Upper lobe of left lung (tissue), 6 donors: ENCODE results near the gene WFIKKN2. TPM values are rescaled to one million over a fixed set of nuclear protein-coding genes. Genes with fewer than 3 reads are reported as not detected.

Experiments
- ATAC-seq, 2 donors: fragments of 200-7000 bp; cut with Tn5 transposase; one replicate each; pipeline ENCODE4 v1.9.1; 2022; ENCODE audit warnings: mild to moderate bottlenecking in 2 of 2, moderate library complexity in 2 of 2; ENCODE audit not compliant: low FRiP score in 2 of 2
- DNase-seq, 2 donors: peaks; one replicate each; pipeline ENCODE4 v3.0.0-alpha.2; 2019 to 2020
- H3K27ac ChIP-seq, 4 donors: fragments of 200-600 bp; sonication (generic); one replicate each; pipeline ENCODE4 v1.5.1; 2016 to 2019
- H3K27me3 ChIP-seq, 4 donors: fragments of 200-600 bp; sonication (generic); one replicate each; pipeline ENCODE4 v1.5.1; 2017 to 2019
- H3K36me3 ChIP-seq, 4 donors: fragments of 200-600 bp; sonication (generic); one replicate each; pipeline ENCODE4 v1.5.1; 2016 to 2019
- H3K4me1 ChIP-seq, 4 donors: fragments of 200-600 bp; sonication (generic); one replicate each; pipeline ENCODE4 v1.5.1; 2018 to 2019
- H3K4me3 ChIP-seq, 4 donors: fragments of 200-600 bp; sonication (generic); one replicate each; pipeline ENCODE4 v1.5.1; 2017 to 2019; ENCODE audit warnings: mild to moderate bottlenecking in 2 of 4, moderate library complexity in 1 of 4
- H3K9me3 ChIP-seq, 4 donors: fragments of 200-600 bp; sonication (generic); one replicate each; pipeline ENCODE4 v1.5.1; 2018 to 2019
- EP300 ChIP-seq, 4 donors: sonication (generic); formaldehyde crosslinking; IDR thresholded peaks; one replicate each; pipeline ENCODE4 v1.5.1; 2017; ENCODE audit warnings: antibody characterized with exemption in 4 of 4, control low read depth in 2 of 4
- POLR2A ChIP-seq, 4 donors: fragments of 450-650 bp; IDR thresholded peaks; one replicate each; pipeline ENCODE4 v1.5.1; 2016 to 2017; ENCODE audit warnings: antibody characterized with exemption in 4 of 4, mild to moderate bottlenecking in 2 of 4
- POLR2AphosphoS5 ChIP-seq, 2 donors: sonication (generic); formaldehyde crosslinking; IDR thresholded peaks; one replicate each; pipeline ENCODE4 v1.5.1; 2017; ENCODE audit warnings: antibody characterized with exemption in 2 of 2
- WGBS, 2 donors: methylation state at CpG; one replicate each; pipeline ENCODE4 v1.1.5; 2017 to 2018; 5-methylcytosine and 5-hydroxymethylcytosine counted together
- total RNA-seq, 6 donors: library from RNA; depleted of rRNA in 4 of 6; stranded (reverse); fragments of >200 nt in 4 of 6; gene quantifications; one replicate each; pipeline versions ENCODE4 v1.1.0 to v1.2.1, GENCODE V29; 2016 to 2021
- TF ChIP-seq, protein P1 (sequence below), 6 experiments: fragments of 450-650 bp in 4 of 6; fragments of 200-600 bp in 2 of 6; sonication (generic) in 2 of 6; IDR thresholded peaks; one replicate each; pipeline ENCODE4 v1.5.1; 2016 to 2019; ENCODE audit warnings: antibody characterized with exemption in 6 of 6
- donor health status: DM: no; HTN: no; CAD: no; lungs with moderate emphysema.
- donor health status: DM: no; HTN: yes; CAD: no; lungs with severe emphysema.

Gene WFIKKN2
- total RNA-seq, 6 donors from 2014 or later, result 0.23 TPM; not detected in 5

DNA sequence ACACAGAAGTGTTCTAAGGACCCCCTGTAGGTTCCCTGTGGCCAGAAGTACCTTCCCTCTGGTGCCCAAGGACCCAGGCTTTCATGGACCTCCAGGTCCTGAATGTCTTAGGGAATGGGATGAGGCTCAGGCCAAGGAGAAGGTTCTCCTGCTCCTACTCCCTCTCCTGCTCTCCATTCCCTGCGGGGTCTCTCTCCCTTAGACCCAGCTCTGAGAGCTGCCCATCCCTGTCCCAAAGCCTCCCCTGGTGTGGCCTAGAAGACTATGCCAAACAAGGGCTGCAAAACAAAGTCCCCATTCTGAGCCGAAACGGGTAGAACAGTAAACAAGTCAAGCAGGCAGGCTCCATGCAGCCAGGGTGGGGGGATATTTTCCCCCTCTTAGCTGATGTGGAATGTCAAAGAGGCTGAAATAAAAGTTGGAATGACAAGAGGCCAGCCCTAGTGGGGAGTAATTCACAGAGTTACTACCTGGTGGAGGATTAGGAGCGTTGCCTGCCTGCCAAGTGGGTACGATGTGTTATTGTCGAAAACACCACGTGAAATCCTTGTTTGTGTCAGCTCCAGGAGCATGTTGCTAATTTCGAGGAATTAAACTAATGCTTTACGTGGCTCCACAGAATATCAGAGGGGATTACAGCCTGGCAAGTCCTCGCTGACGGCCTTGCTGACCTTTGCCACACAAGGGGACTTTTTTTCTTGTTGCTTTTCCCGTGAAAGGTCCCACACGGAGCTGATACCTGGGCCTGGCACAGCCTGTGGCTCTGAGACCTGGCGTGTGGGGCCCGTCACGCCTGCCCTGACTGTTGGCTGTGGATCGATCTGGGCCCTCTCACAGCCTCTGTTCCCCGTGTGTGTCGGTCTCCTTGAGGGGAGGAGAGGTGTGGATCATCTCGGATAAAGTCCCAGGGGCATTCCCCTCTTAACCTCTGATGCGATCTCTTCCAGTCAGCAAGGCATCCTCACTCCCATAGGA, 2.9 kb downstream of the WFIKKN2 start:
- no peaks in the 10 kb centered on the region for H3K36me3 ChIP-seq
- no peak for TF ChIP-seq POLR2A (IDR thresholded peaks at IDR 0.05)
- TF ChIP-seq POLR2AphosphoS5 (IDR thresholded peaks at IDR 0.05), result no peak
- TF ChIP-seq EP300 (IDR thresholded peaks at IDR 0.05), result no peak
- TF ChIP-seq, protein P1, sequence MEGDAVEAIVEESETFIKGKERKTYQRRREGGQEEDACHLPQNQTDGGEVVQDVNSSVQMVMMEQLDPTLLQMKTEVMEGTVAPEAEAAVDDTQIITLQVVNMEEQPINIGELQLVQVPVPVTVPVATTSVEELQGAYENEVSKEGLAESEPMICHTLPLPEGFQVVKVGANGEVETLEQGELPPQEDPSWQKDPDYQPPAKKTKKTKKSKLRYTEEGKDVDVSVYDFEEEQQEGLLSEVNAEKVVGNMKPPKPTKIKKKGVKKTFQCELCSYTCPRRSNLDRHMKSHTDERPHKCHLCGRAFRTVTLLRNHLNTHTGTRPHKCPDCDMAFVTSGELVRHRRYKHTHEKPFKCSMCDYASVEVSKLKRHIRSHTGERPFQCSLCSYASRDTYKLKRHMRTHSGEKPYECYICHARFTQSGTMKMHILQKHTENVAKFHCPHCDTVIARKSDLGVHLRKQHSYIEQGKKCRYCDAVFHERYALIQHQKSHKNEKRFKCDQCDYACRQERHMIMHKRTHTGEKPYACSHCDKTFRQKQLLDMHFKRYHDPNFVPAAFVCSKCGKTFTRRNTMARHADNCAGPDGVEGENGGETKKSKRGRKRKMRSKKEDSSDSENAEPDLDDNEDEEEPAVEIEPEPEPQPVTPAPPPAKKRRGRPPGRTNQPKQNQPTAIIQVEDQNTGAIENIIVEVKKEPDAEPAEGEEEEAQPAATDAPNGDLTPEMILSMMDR (IDR thresholded peaks at IDR 0.05), result no peak
- peak in 1 of 2 donors; percentile 42 for DNase-seq

DNA sequence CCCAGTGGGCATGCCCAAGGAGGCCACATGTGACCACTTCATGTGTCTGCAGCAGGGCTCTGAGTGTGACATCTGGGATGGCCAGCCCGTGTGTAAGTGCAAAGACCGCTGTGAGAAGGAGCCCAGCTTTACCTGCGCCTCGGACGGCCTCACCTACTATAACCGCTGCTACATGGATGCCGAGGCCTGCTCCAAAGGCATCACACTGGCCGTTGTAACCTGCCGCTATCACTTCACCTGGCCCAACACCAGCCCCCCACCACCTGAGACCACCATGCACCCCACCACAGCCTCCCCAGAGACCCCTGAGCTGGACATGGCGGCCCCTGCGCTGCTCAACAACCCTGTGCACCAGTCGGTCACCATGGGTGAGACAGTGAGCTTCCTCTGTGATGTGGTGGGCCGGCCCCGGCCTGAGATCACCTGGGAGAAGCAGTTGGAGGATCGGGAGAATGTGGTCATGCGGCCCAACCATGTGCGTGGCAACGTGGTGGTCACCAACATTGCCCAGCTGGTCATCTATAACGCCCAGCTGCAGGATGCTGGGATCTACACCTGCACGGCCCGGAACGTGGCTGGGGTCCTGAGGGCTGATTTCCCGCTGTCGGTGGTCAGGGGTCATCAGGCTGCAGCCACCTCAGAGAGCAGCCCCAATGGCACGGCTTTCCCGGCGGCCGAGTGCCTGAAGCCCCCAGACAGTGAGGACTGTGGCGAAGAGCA, 4.4 kb downstream of the WFIKKN2 start:
- H3K4me1 ChIP-seq, result peaks cover 0 to 4% (median 0%) of the 10 kb centered on the region in 4 donors
- peak in 1 of 2 donors; percentile 73 for DNase-seq
- H3K9me3 ChIP-seq, result no peaks in the 10 kb centered on the region
- no peak overlapping the region for H3K4me3 ChIP-seq
- no peak overlapping the region for H3K27ac ChIP-seq
- ATAC-seq, result no peak
- 92 to 93% methylated on average over 13 to 29 of the region's 29 CpGs for WGBS, 2 donors
- TF ChIP-seq POLR2AphosphoS5 (IDR thresholded peaks at IDR 0.05), result no peak
- no peak for TF ChIP-seq POLR2A (IDR thresholded peaks at IDR 0.05)
- TF ChIP-seq EP300 (IDR thresholded peaks at IDR 0.05), result no peak
- TF ChIP-seq, protein P1 (IDR thresholded peaks at IDR 0.05), result no peak
- no peaks in the 10 kb centered on the region for H3K36me3 ChIP-seq
- no peaks in the 10 kb centered on the region for H3K27me3 ChIP-seq

More for the DNA sequence above, 2.9 kb downstream of the WFIKKN2 start:
- no peak overlapping the region for H3K27ac ChIP-seq
- no peak for ATAC-seq
- H3K27me3 ChIP-seq, result no peaks in the 10 kb centered on the region
- no peak overlapping the region for H3K4me3 ChIP-seq
- 71% methylated on average over 21 of the region's 21 CpGs for WGBS, 2 donors
- H3K4me1 ChIP-seq, result peaks cover 0 to 6% (median 1%) of the 10 kb centered on the region in 4 donors
- no peaks in the 10 kb centered on the region for H3K9me3 ChIP-seq

DNA sequence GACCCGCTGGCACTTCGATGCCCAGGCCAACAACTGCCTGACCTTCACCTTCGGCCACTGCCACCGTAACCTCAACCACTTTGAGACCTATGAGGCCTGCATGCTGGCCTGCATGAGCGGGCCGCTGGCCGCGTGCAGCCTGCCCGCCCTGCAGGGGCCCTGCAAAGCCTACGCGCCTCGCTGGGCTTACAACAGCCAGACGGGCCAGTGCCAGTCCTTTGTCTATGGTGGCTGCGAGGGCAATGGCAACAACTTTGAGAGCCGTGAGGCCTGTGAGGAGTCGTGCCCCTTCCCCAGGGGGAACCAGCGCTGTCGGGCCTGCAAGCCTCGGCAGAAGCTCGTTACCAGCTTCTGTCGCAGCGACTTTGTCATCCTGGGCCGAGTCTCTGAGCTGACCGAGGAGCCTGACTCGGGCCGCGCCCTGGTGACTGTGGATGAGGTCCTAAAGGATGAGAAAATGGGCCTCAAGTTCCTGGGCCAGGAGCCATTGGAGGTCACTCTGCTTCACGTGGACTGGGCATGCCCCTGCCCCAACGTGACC, 5.0 kb downstream of the WFIKKN2 start:
- no peak for ATAC-seq
- Histone ChIP-seq H3K27ac (no peak overlapping the region), H3K36me3 (no peaks in the 10 kb centered on the region), H3K9me3 (no peaks in the 10 kb centered on the region), H3K27me3 (no peaks in the 10 kb centered on the region), H3K4me3 (no peak overlapping the region), H3K4me1 (no peaks in the 10 kb centered on the region)
- WGBS, 2 donors, result 93 to 94% methylated on average over 16 to 28 of the region's 29 CpGs
- TF ChIP-seq, protein P1 (IDR thresholded peaks at IDR 0.05), result no peak
- TF ChIP-seq EP300 (IDR thresholded peaks at IDR 0.05) (no peak), POLR2AphosphoS5 (IDR thresholded peaks at IDR 0.05) (no peak), POLR2A (IDR thresholded peaks at IDR 0.05) (no peak)
- peak in 1 of 2 donors; percentile 80 for DNase-seq

DNA sequence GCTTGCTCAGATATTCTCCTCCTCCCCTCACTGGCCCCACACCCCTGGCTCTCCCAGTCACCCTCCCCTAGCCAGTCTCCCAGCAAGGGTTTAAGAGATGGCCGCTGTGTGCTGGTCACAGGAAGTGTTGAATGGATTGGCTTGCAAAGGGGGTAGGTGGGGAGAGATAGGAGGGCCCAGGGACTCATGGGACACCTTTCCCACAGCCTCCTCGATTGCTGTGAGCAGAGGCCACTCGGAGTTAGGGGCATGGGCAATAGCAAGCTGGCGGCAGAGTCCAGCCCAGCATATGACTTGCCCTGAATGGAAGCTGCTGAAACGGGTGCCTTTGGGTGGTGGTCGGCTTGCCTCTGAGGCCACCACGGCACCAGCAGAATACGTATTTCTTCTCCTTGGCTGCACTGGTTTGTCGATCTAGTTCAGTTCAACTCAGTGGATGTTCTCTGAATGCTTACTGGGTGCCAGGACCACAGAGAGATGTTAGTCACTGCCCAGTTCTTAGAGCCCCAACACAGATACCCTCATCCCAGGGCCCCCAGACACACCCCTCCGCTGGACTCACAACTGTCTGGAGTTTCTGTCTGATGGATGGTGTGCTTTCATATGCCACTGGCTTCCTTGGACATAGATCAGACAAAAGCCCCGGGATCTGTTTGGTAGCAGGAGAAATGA, 6.0 kb downstream of the WFIKKN2 start:
- WGBS, 2 donors, result 76 to 79% methylated on average over 11 of the region's 11 CpGs
- ATAC-seq, result no peak

More for the DNA sequence above, 6.0 kb downstream of the WFIKKN2 start:
- no peak for DNase-seq
- Histone ChIP-seq H3K9me3 (no peaks in the 10 kb centered on the region), H3K4me1 (no peaks in the 10 kb centered on the region), H3K36me3 (no peaks in the 10 kb centered on the region), H3K4me3 (no peak overlapping the region), H3K27me3 (no peaks in the 10 kb centered on the region), H3K27ac (no peak overlapping the region)
- TF ChIP-seq EP300 (IDR thresholded peaks at IDR 0.05) (no peak), POLR2AphosphoS5 (IDR thresholded peaks at IDR 0.05) (no peak), POLR2A (IDR thresholded peaks at IDR 0.05) (no peak)
- TF ChIP-seq, protein P1 (IDR thresholded peaks at IDR 0.05), result no peak
